Neural progenitor cell (in vitro differentiated cells): ENCODE measurements around the gene RIMOC1.

Experiments
- CTCF ChIP-seq: fragments of 200-600 bp; sonication (generic); IDR thresholded peaks from 2 replicates; pipeline ENCODE4 v1.5.1; 2017; ENCODE audit warnings: antibody characterized with exemption, mild to moderate bottlenecking
- EZH2 ChIP-seq: fragments of 200-600 bp; sonication (generic); IDR thresholded peaks from 2 replicates; pipeline ENCODE4 v1.6.1; 2017; ENCODE audit warnings: antibody characterized with exemption, mild to moderate bottlenecking, moderate library complexity
- EZH2phosphoT487 ChIP-seq: fragments of 200-600 bp; sonication (generic); IDR thresholded peaks from 2 replicates; pipeline ENCODE4 v1.6.1; 2017; ENCODE audit warnings: antibody characterized with exemption

DNA sequence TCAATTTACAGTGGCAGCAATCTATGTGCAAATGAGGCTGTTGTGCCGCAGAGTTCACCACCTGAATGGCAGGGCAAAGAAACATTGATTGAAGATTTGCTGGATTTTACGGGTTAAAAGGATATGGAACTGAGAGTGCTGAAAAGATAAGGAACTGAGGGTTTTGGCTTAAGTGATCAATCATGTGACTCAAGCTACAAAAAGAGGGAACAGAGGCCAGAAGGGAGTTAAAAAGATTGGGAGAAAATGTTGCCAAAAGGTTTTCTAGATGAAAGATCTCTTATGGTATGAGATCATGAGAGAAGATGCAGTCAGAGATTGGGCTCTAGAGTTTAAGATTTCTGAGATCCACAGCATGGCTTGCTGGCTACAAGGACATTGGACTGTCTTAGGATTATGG is 7.9 kb upstream of the RIMOC1 start:
- no peak for TF ChIP-seq CTCF
- no peak for TF ChIP-seq EZH2
- no peak for TF ChIP-seq EZH2phosphoT487
